WI38 (cell line): ENCODE results near the gene XAB2.

Source experiments
- H3K4me3 ChIP-seq: 2 replicates; pipeline ENCODE4 v1.5.1; 2011; ENCODE audit warnings: low read depth, mild to moderate bottlenecking, control low read depth, low read length
- CTCF ChIP-seq: IDR thresholded peaks from 2 replicates; pipeline ENCODE4 v1.5.1; 2012; ENCODE audit warnings: low read depth, mild to moderate bottlenecking, control low read depth, low read length

XAB2 gene

GRCh38 chr19:7629347-7630054, at the start of gene XAB2, which contains the start of gene PET100:
Gene XAB2, minus strand, starts transcription at chr19:7629545. Its CDS starts 18 bp downstream, at chr19:7629527.
Gene PET100, plus strand, starts transcription at chr19:7629793. Its CDS starts 41 bp downstream, at chr19:7629834.
- H3K4me3 ChIP-seq = peak within 1 kb of the TSS; percentile 89
- TF ChIP-seq CTCF = no peak

- no peak for TF ChIP-seq CTCF
- no peak overlapping the region for H3K4me3 ChIP-seq
These were observed 48.4 kb upstream of the XAB2 start for GRCh38 chr19:7677669-7678311.

- H3K4me3 ChIP-seq = no peak within 1 kb of the TSS
These were observed 47.5 kb upstream of the XAB2 start, which contains the start of gene MCEMP1 for GRCh38 chr19:7676854-7677253. Gene MCEMP1, plus strand, starts transcription at chr19:7677090. Its CDS starts 31 bp downstream, at chr19:7677121.

GRCh38 chr19:7676376-7676775, 47.0 kb upstream of the XAB2 start:
- no peak for TF ChIP-seq CTCF
- no peak overlapping the region for H3K4me3 ChIP-seq

More at GRCh38 chr19:7676854-7677253, 47.5 kb upstream of the XAB2 start, which contains the start of gene MCEMP1:
- no peak for TF ChIP-seq CTCF

- H3K4me3 ChIP-seq = no peak overlapping the region
- TF ChIP-seq CTCF = no peak
These were observed 45.0 kb upstream of the XAB2 start for GRCh38 chr19:7674010-7675005.

GRCh38 chr19:7672522-7672921, 43.2 kb upstream of the XAB2 start:
- no peak for TF ChIP-seq CTCF

More at GRCh38 chr19:7672522-7672921, 43.2 kb upstream of the XAB2 start:
- no peak overlapping the region for H3K4me3 ChIP-seq
